T47D (cell line): Measurements from ENCODE around the gene IGF2R.

Experiments used
- DNase-seq, 2 experiments: peaks; one replicate each; pipeline versions ENCODE4 v3.0.0 to v3.0.0-alpha.2; 2011 to 2012; ENCODE audit warnings: low read depth in 1 of 2, low spot score in 1 of 2
- JUND ChIP-seq: IDR thresholded peaks from 2 replicates; pipeline ENCODE4 v1.6.1; 2012; ENCODE audit warnings: low read depth
- in situ Hi-C: cut with HindIII; loops from 2 replicates; pipeline ENCODE4 v1.10.0; 2016; ENCODE audit warnings: low sequenced_read_pairs, low pct_unique_long_range_greater_than_20kb

IGF2R gene

GRCh38 chr6:160034036-160034930 is 65.4 kb downstream of the IGF2R start:
- no peak for DNase-seq
- in situ Hi-C loops, result no loop called here
- TF ChIP-seq JUND, result no peak

GRCh38 chr6:160035241-160035640 is 66.4 kb downstream of the IGF2R start:
- TF ChIP-seq JUND, result no peak
- in situ Hi-C loops, result no loop called here
- DNase-seq, result no peak

GRCh38 chr6:160035693-160036330 is 66.9 kb downstream of the IGF2R start:
- no peak for DNase-seq
- no peak for TF ChIP-seq JUND
- in situ Hi-C loops, result no loop called here

GRCh38 chr6:160036331-160036695 is 67.4 kb downstream of the IGF2R start:
- no peak for TF ChIP-seq JUND
- in situ Hi-C loops, result no loop called here
- DNase-seq, result no peak

GRCh38 chr6:160036790-160037206 is 67.9 kb downstream of the IGF2R start:
- in situ Hi-C loops, result no loop called here
- no peak for TF ChIP-seq JUND
- DNase-seq, result no peak

- in situ Hi-C loops, result no loop called here
- DNase-seq, result no peak
- no peak for TF ChIP-seq JUND
These were observed 69.6 kb downstream of the IGF2R start for GRCh38 chr6:160038479-160038878.

- no peak for TF ChIP-seq JUND
- no peak for DNase-seq
- in situ Hi-C loops, result no loop called here
These were observed 70.6 kb downstream of the IGF2R start for GRCh38 chr6:160039441-160039840.

- in situ Hi-C loops, result no loop called here
These were observed 71.2 kb downstream of the IGF2R start for GRCh38 chr6:160040055-160040454.

GRCh38 chr6:160040527-160041264 is 71.8 kb downstream of the IGF2R start:
- TF ChIP-seq JUND, result no peak
- in situ Hi-C loops, result no loop called here
- DNase-seq, result no peak

More at GRCh38 chr6:160040055-160040454, 71.2 kb downstream of the IGF2R start:
- no peak for TF ChIP-seq JUND
- DNase-seq, result no peak

GRCh38 chr6:160041608-160042007 is 72.7 kb downstream of the IGF2R start:
- no peak for TF ChIP-seq JUND
- DNase-seq, result peak in 1 of 2 experiments; percentile 33
- in situ Hi-C loops, result no loop called here

GRCh38 chr6:160042014-160042773 is 73.3 kb downstream of the IGF2R start:
- TF ChIP-seq JUND, result no peak
- in situ Hi-C loops, result no loop called here
- no peak for DNase-seq

- DNase-seq, result no peak
- in situ Hi-C loops, result no loop called here
- TF ChIP-seq JUND, result no peak
These were observed 74.0 kb downstream of the IGF2R start for GRCh38 chr6:160042788-160043301.
